H9 (cell line): Measurements from ENCODE around the gene NDUFA12. TPM values are rescaled to one million over a fixed set of nuclear protein-coding genes. Genes with fewer than 3 reads are reported as not detected.

ENCODE experiments used
- DNase-seq: peaks from one replicate; pipeline ENCODE4 v3.0.0-alpha.2; 2017
- H2AFZ ChIP-seq: one replicate; pipeline ENCODE4 v1.6.1; 2013; ENCODE audit warnings: mild to moderate bottlenecking, low read length, control low read depth, moderate library complexity
- H2AK5ac ChIP-seq: 2 replicates; pipeline ENCODE4 v1.6.1; 2013; ENCODE audit warnings: low read length, control low read depth, mixed read lengths; ENCODE audit not compliant: insufficient read length
- H2BK120ac ChIP-seq: one replicate; pipeline ENCODE4 v1.6.1; 2013; ENCODE audit warnings: low read depth, mild to moderate bottlenecking, low read length, control low read depth, inconsistent platforms; ENCODE audit not compliant: poor library complexity, severe bottlenecking
- H2BK12ac ChIP-seq: 2 replicates; pipeline ENCODE4 v1.6.1; 2013; ENCODE audit warnings: low read length, control low read depth, mixed read lengths, low read depth; ENCODE audit not compliant: insufficient read length
- H2BK15ac ChIP-seq: 2 replicates; pipeline ENCODE4 v1.6.1; 2013; ENCODE audit warnings: low read depth, low read length, control low read depth
- H2BK20ac ChIP-seq: one replicate; pipeline ENCODE4 v1.6.1; 2013; ENCODE audit warnings: low read depth, mild to moderate bottlenecking, low read length, control low read depth, inconsistent platforms; ENCODE audit not compliant: poor library complexity, severe bottlenecking
- H2BK5ac ChIP-seq: 2 replicates; pipeline ENCODE4 v1.6.1; 2013; ENCODE audit warnings: low read length, control low read depth, mixed read lengths; ENCODE audit not compliant: insufficient read length
- H3K14ac ChIP-seq: 2 replicates; pipeline ENCODE4 v1.6.1; 2013; ENCODE audit warnings: low read length, control low read depth; ENCODE audit not compliant: insufficient read depth
- H3K18ac ChIP-seq: 2 replicates; pipeline ENCODE4 v1.6.1; 2013; ENCODE audit warnings: low read depth, mild to moderate bottlenecking, mixed read lengths, low read length, control low read depth; ENCODE audit not compliant: insufficient read length
- H3K23ac ChIP-seq: 2 replicates; pipeline ENCODE4 v1.6.1; 2013; ENCODE audit warnings: low read length, control low read depth, mixed read lengths, low read depth; ENCODE audit not compliant: insufficient read length
- H3K23me2 ChIP-seq: 2 replicates; pipeline ENCODE4 v1.6.1; 2013; ENCODE audit warnings: low read depth, mild to moderate bottlenecking, mixed read lengths, low read length, control low read depth; ENCODE audit not compliant: insufficient read length, poor library complexity, severe bottlenecking
- H3K27ac ChIP-seq: 2 replicates; pipeline ENCODE4 v1.5.1; 2013; ENCODE audit warnings: low read length, control low read depth, mixed read lengths, low read depth; ENCODE audit not compliant: insufficient read length
- H3K27me3 ChIP-seq: 2 replicates; pipeline ENCODE4 v1.6.1; 2013; ENCODE audit warnings: low read length, control low read depth, inconsistent platforms; ENCODE audit not compliant: insufficient read depth
- H3K4ac ChIP-seq: 2 replicates; pipeline ENCODE4 v1.6.1; 2013; ENCODE audit warnings: low read depth, mild to moderate bottlenecking, control low read depth, inconsistent platforms, low read length, moderate library complexity
- H3K4me1 ChIP-seq: 2 replicates; pipeline ENCODE4 v1.6.1; 2013; ENCODE audit warnings: low read length, control low read depth, inconsistent platforms; ENCODE audit not compliant: insufficient read depth
- H3K4me2 ChIP-seq: 2 replicates; pipeline ENCODE4 v1.6.1; 2013; ENCODE audit warnings: low read length, control low read depth, mixed read lengths; ENCODE audit not compliant: insufficient read length, insufficient read depth
- H3K56ac ChIP-seq: 2 replicates; pipeline ENCODE4 v1.6.1; 2013; ENCODE audit warnings: low read depth, mild to moderate bottlenecking, mixed read lengths, low read length, control low read depth; ENCODE audit not compliant: insufficient read length
- H3K79me1 ChIP-seq: 2 replicates; pipeline ENCODE4 v1.6.1; 2013; ENCODE audit warnings: low read depth, mild to moderate bottlenecking, moderate library complexity, low read length, control low read depth, inconsistent platforms; ENCODE audit not compliant: insufficient read depth, poor library complexity, severe bottlenecking
- H3K79me2 ChIP-seq: 2 replicates; pipeline ENCODE4 v1.6.1; 2013; ENCODE audit warnings: low read length, control low read depth, inconsistent platforms; ENCODE audit not compliant: insufficient read depth
- H3K9ac ChIP-seq: 2 replicates; pipeline ENCODE4 v1.6.1; 2013; ENCODE audit warnings: low read length, control low read depth, mixed read lengths; ENCODE audit not compliant: insufficient read length; ENCODE audit errors: extremely low read depth
- H3K9me3 ChIP-seq: one replicate; pipeline ENCODE4 v1.6.1; 2013; ENCODE audit warnings: low read depth, low read length, inconsistent platforms; ENCODE audit not compliant: control insufficient read depth
- H3T11ph ChIP-seq: one replicate; pipeline ENCODE4 v1.6.1; 2013; ENCODE audit warnings: mild to moderate bottlenecking, low read length, control low read depth, inconsistent platforms
- H4K20me1 ChIP-seq: one replicate; pipeline ENCODE4 v1.6.1; 2013; ENCODE audit not compliant: control insufficient read depth, insufficient read length, insufficient read depth
- H4K5ac ChIP-seq: 2 replicates; pipeline ENCODE4 v1.6.1; 2013; ENCODE audit warnings: low read depth, mild to moderate bottlenecking, mixed read lengths, low read length, control low read depth; ENCODE audit not compliant: insufficient read length
- H4K8ac ChIP-seq: replicated peaks from 2 replicates; pipeline ENCODE4 v1.6.1; 2013; ENCODE audit warnings: low read length, control low read depth, mixed read lengths, low read depth; ENCODE audit not compliant: insufficient read length
- H4K91ac ChIP-seq: 2 replicates; pipeline ENCODE4 v1.6.1; 2013; ENCODE audit warnings: low read depth, mild to moderate bottlenecking, moderate library complexity, mixed read lengths, low read length, control low read depth; ENCODE audit not compliant: insufficient read length
- H3K27ac Mint-ChIP-seq, 3 experiments: 2 replicates in 2 of 3; 3 replicates in 1 of 3; pipeline ENCODE4 v1.8.0; 2020 to 2021; ENCODE audit warnings: mixed read lengths in 3 of 3, mild to moderate bottlenecking in 1 of 3, moderate library complexity in 1 of 3
- H3K27me3 Mint-ChIP-seq: 2 replicates; pipeline ENCODE4 v1.8.0; 2021; ENCODE audit warnings: low read depth, mild to moderate bottlenecking, moderate library complexity, mixed read lengths
- H3K36me3 Mint-ChIP-seq, 3 experiments: 2 replicates in 2 of 3; 3 replicates in 1 of 3; pipeline ENCODE4 v1.8.0; 2020 to 2021; ENCODE audit warnings: low read depth in 3 of 3, mixed read lengths in 3 of 3; ENCODE audit not compliant: insufficient read depth in 1 of 3
- H3K4me1 Mint-ChIP-seq, 2 experiments: 2 replicates each; pipeline ENCODE4 v1.8.0; 2020; ENCODE audit warnings: mixed read lengths in 2 of 2
- H3K4me3 Mint-ChIP-seq, 2 experiments: 2 replicates in 1 of 2; 3 replicates in 1 of 2; pipeline ENCODE4 v1.8.0; 2020 to 2021; ENCODE audit warnings: mild to moderate bottlenecking in 2 of 2, mixed read lengths in 2 of 2, moderate library complexity in 1 of 2
- H3K9me3 Mint-ChIP-seq, 2 experiments: 2 replicates in 1 of 2; 3 replicates in 1 of 2; pipeline ENCODE4 v1.8.0; 2020; ENCODE audit warnings: mild to moderate bottlenecking in 2 of 2, mixed read lengths in 2 of 2, moderate library complexity in 1 of 2
- CTCF ChIP-seq: fragments of 200-600 bp; sonication (generic); conservative IDR thresholded peaks from 3 replicates; pipeline ENCODE4 v1.8.0; 2021; ENCODE audit warnings: antibody characterized with exemption, mild to moderate bottlenecking
- WGBS: extraction: QIAGEN DNeasy Blood & Tissue Kit; methylation state at CpG from one replicate; pipeline ENCODE4 v1.1.7; 2013; ENCODE audit warnings: missing lambda C conversion rate, low lambda C conversion rate, mixed read lengths; ENCODE audit not compliant: insufficient read length; ENCODE audit errors: extremely low coverage; 5-methylcytosine and 5-hydroxymethylcytosine counted together
- total RNA-seq: library from RNA; stranded (reverse); gene quantifications from 2 replicates; pipeline ENCODE4 v1.2.1, GENCODE V29; 2021

Gene NDUFA12
- total RNA-seq, 1 experiment from 2014 or later, result 104 TPM

GRCh38 chr12:94942663-94943062 is 60.8 kb downstream of the NDUFA12 start:
- TF ChIP-seq CTCF, result no peak
- H3K79me2 ChIP-seq, result no peaks in the 10 kb centered on the region
- H2AK5ac ChIP-seq, result no peak overlapping the region
- no peak overlapping the region for H3K27ac ChIP-seq
- Mint-ChIP-seq H3K27me3 (no peaks in the 10 kb centered on the region), H3K4me1 (peaks cover 0 to 12% of the 10 kb centered on the region in 2 experiments; a peak in 2 of 4 replicates), H3K27ac (no peak overlapping the region), H3K9me3 (no peaks in the 10 kb centered on the region; a peak in 1 of 5 replicates), H3K4me3 (no peak overlapping the region), H3K36me3 (no peaks in the 10 kb centered on the region)
- no peak overlapping the region for H3K18ac ChIP-seq
- no peak overlapping the region for H3K4me2 ChIP-seq
- no peaks in the 10 kb centered on the region for H3K23me2 ChIP-seq
- H3K79me1 ChIP-seq, result no peaks in the 10 kb centered on the region
- WGBS, result no CpG with 5 or more reads among the region's 3 CpGs
- H4K20me1 ChIP-seq, result no peaks in the 10 kb centered on the region
- H3K4ac ChIP-seq, result no peak overlapping the region
- no peak overlapping the region for H2AFZ ChIP-seq
- H2BK12ac ChIP-seq, result no peak overlapping the region
- no peak overlapping the region for H3K9ac ChIP-seq
- no peak overlapping the region for H4K91ac ChIP-seq
- H2BK120ac ChIP-seq, result no peak overlapping the region
- DNase-seq, result no peak
- H3K27me3 ChIP-seq, result no peaks in the 10 kb centered on the region
- no peak overlapping the region for H2BK15ac ChIP-seq
- no peak overlapping the region for H4K8ac ChIP-seq
- no peaks in the 10 kb centered on the region for H3K9me3 ChIP-seq
- no peaks in the 10 kb centered on the region for H3K4me1 ChIP-seq
- no peak overlapping the region for H3K14ac ChIP-seq
- H3K56ac ChIP-seq, result no peak overlapping the region
- no peak overlapping the region for H2BK20ac ChIP-seq
- no peak overlapping the region for H3K23ac ChIP-seq
- no peak overlapping the region for H3T11ph ChIP-seq
- no peak overlapping the region for H4K5ac ChIP-seq
- no peak overlapping the region for H2BK5ac ChIP-seq
